Natural killer cell (primary cell): Measurements from ENCODE around the gene KLC3. TPM values are rescaled to one million over a fixed set of nuclear protein-coding genes. Genes with fewer than 3 reads are reported as not detected.

Source experiments
- ATAC-seq, 3 donors: fragments of 150-1000 bp in 2 of 3; fragments of 200-7000 bp in 1 of 3; cut with Tn5 transposase; 1 replicate in 1 of 3; 2 replicates in 2 of 3; pipeline ENCODE4 v1.10.0; 2021; ENCODE audit warnings: mild to moderate bottlenecking in 2 of 3, moderate library complexity in 2 of 3
- DNase-seq, 2 donors: peaks; one replicate each; pipeline versions ENCODE4 v3.0.0 to v3.0.0-alpha.2; 2013 to 2021; ENCODE audit warnings: mixed read lengths in 1 of 2
- H3K27ac ChIP-seq: one replicate; pipeline ENCODE4 v1.5.1; 2013; ENCODE audit warnings: mild to moderate bottlenecking, low read length
- H3K27me3 ChIP-seq: one replicate; pipeline ENCODE4 v1.6.1; 2013; ENCODE audit warnings: low read length; ENCODE audit not compliant: control insufficient read depth, insufficient read depth
- H3K36me3 ChIP-seq: one replicate; pipeline ENCODE4 v1.6.1; 2013; ENCODE audit warnings: low read length; ENCODE audit not compliant: control insufficient read depth, insufficient read depth
- H3K4me1 ChIP-seq: one replicate; pipeline ENCODE4 v1.6.1; 2013; ENCODE audit warnings: low read length; ENCODE audit not compliant: control insufficient read depth, insufficient read depth
- H3K4me3 ChIP-seq: one replicate; pipeline ENCODE4 v1.5.1; 2013; ENCODE audit warnings: low read length
- H3K9me3 ChIP-seq: one replicate; pipeline ENCODE4 v1.6.1; 2013; ENCODE audit warnings: low read length; ENCODE audit not compliant: control insufficient read depth, insufficient read depth
- H3K27ac Mint-ChIP-seq, 2 donors: one replicate each; pipeline ENCODE4 v1.8.0; 2022; ENCODE audit warnings: mild to moderate bottlenecking in 2 of 2, mixed read lengths in 2 of 2, moderate library complexity in 1 of 2
- H3K27me3 Mint-ChIP-seq, 2 donors: one replicate each; pipeline ENCODE4 v1.8.0; 2022; ENCODE audit warnings: low read depth in 2 of 2, mixed read lengths in 2 of 2
- H3K36me3 Mint-ChIP-seq: one replicate; pipeline ENCODE4 v1.8.0; 2022; ENCODE audit warnings: mixed read lengths
- H3K4me1 Mint-ChIP-seq, 2 donors: one replicate each; pipeline ENCODE4 v1.8.0; 2022; ENCODE audit warnings: mixed read lengths in 2 of 2
- H3K4me3 Mint-ChIP-seq: one replicate; pipeline ENCODE4 v1.8.0; 2022; ENCODE audit warnings: mild to moderate bottlenecking, moderate library complexity, mixed read lengths
- H3K9me3 Mint-ChIP-seq, 2 donors: one replicate each; pipeline ENCODE4 v1.8.0; 2022; ENCODE audit warnings: mixed read lengths in 2 of 2
- WGBS: methylation state at CpG from one replicate; pipeline ENCODE4 v1.1.7; 2013; ENCODE audit warnings: missing lambda C conversion rate; ENCODE audit not compliant: insufficient coverage; 5-methylcytosine and 5-hydroxymethylcytosine counted together
- intact Hi-C: fragments of 100-400 bp; cut with micrococcal nuclease; formaldehyde crosslinking; loops from one replicate; pipeline ENCODE4 v1.14.2; 2022
- total RNA-seq, 4 donors: library from RNA; stranded (reverse); fragments of 120-200 nt in 1 of 4; gene quantifications; one replicate each; pipeline versions ENCODE4 v1.2.3 to v1.2.4, GENCODE V29; 2013 to 2022
- TF ChIP-seq, protein P1 (sequence below): fragments of 200-600 bp; IDR thresholded peaks from one replicate; pipeline ENCODE4 v1.8.0; 2022; ENCODE audit warnings: antibody characterized with exemption

KLC3 gene
- total RNA-seq, 3 donors from 2014 or later (not counting 1 experiment from before 2014, with no cell fraction given), result not detected

DNA sequence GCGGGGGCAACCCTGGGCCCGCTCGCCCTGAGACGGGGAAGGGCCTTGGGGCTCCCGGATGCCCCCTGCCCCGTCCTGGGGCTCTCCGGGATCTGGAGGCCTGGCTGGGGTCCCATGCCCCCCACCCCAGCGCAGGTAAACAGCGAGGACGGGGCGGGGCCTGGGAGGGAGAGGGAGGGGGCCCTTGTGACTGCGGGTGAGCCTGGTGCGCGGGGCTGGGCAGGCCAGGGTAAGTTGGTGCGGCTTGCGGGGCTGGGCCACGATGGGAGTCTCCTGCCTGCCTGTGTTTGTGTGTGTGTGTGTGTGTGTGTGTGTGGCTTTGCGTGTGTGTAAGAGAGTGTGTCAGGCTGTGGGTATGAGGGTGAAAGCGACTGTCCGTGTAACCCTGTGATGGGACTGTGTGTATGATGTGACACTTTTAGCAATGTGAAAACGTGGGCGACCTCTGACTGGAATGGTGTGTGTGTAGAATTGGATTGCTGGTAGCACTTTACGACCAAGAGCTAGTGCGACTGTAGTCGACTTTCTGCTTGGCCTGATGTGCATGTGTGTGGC, 426 bp downstream of the KLC3 start:
- no peaks in the 10 kb centered on the region for H3K36me3 ChIP-seq
- 15% methylated on average over 25 of the region's 25 CpGs for WGBS
- Mint-ChIP-seq H3K36me3 (no peaks in the 10 kb centered on the region), H3K4me1 (peaks cover 10 to 12% of the 10 kb centered on the region in 2 donors), H3K27me3 (peaks cover 8 to 18% of the 10 kb centered on the region in 2 donors), H3K4me3 (no peak overlapping the region), H3K27ac (no peak overlapping the region), H3K9me3 (no peaks in the 10 kb centered on the region)
- no peak overlapping the region for H3K27ac ChIP-seq
- TF ChIP-seq, protein P1, sequence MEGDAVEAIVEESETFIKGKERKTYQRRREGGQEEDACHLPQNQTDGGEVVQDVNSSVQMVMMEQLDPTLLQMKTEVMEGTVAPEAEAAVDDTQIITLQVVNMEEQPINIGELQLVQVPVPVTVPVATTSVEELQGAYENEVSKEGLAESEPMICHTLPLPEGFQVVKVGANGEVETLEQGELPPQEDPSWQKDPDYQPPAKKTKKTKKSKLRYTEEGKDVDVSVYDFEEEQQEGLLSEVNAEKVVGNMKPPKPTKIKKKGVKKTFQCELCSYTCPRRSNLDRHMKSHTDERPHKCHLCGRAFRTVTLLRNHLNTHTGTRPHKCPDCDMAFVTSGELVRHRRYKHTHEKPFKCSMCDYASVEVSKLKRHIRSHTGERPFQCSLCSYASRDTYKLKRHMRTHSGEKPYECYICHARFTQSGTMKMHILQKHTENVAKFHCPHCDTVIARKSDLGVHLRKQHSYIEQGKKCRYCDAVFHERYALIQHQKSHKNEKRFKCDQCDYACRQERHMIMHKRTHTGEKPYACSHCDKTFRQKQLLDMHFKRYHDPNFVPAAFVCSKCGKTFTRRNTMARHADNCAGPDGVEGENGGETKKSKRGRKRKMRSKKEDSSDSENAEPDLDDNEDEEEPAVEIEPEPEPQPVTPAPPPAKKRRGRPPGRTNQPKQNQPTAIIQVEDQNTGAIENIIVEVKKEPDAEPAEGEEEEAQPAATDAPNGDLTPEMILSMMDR, result no peak
- DNase-seq (peak in 1 of 2 donors; percentile 19), ATAC-seq (peak in 2 of 3 donors; percentile 24 to 33)
- intact Hi-C loops, result no loop called here
- peaks cover 9% of the 10 kb centered on the region for H3K27me3 ChIP-seq
- no peaks in the 10 kb centered on the region for H3K9me3 ChIP-seq
- H3K4me3 ChIP-seq, result no peak overlapping the region
- peaks cover 10% of the 10 kb centered on the region for H3K4me1 ChIP-seq

DNA sequence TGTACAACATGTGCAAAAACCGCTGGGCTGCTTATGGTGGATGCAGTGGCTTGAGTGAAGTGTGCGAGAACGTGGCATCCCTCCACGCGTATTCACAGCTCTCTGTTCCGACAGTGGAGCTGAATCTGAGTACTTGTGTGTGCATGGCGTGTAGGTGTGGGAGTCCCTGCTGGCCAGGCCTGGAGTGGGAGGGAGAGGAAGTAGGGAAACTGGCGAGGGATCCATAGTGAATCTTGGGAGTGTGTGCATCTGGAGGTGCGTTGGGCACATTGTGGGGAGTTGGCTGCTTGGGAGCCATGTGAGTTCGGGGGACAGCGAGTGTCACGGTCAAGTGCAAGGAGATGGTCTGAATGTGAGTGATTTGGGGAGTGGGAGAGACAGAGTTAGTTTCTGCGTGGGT, 2.4 kb downstream of the KLC3 start:
- TF ChIP-seq, protein P1, result no peak

DNA sequence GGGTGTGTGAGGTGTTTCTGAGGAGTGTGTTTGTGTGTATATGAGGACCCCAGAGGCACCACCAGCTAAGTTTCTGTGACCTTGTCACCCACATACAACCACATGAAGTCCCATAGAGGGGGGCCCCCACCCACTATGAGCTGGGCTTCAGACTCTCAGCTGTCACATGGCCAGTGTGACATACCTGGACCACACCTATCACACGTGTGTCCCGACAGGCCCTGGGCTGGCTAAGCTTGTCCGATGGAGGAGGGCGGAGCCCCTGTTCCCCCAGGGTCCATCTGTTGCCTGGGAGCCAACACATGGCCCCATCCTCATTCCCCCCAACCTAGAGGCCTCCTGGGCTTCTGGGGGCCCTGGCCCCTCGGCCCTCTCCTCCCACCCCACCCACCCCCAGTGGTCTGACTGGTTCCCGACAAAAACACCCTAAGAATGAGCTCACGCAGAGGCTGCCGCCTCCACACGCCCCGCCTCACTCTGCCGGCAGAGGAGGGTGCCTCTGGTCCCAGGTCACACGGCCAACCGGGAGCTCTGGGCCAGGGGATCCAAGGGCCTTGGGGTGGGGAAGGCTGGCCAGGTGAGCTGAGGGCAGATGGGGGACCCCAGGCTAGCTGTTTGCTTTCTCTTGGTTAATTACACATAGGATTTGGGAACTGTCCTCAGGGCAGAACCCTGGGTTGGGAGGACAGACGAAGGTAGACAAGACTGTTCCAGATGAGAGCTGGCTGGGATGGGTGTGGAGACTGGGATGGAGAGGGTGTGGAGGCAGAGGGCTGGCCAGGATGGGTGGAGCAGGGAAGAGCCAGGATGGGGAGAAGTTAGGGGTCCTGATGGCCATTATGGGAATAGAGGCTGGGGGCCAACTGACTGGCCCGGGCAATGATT, 4.3 kb downstream of the KLC3 start:
- H3K4me3 ChIP-seq, result no peak overlapping the region
- H3K36me3 ChIP-seq, result no peaks in the 10 kb centered on the region
- peaks cover 7 to 10% of the 10 kb centered on the region in 2 donors for H3K27me3 Mint-ChIP-seq
- H3K4me3 Mint-ChIP-seq, result no peak overlapping the region
- peaks cover 12% of the 10 kb centered on the region for H3K27me3 ChIP-seq
- H3K9me3 ChIP-seq, result no peaks in the 10 kb centered on the region
- intact Hi-C loops, result no loop called here
- no peaks in the 10 kb centered on the region for H3K9me3 Mint-ChIP-seq
- WGBS, result 76% methylated on average over 15 of the region's 15 CpGs
- H3K4me1 Mint-ChIP-seq, result peaks cover 6% of the 10 kb centered on the region in 2 donors
- peaks cover 6% of the 10 kb centered on the region for H3K4me1 ChIP-seq
- DNase-seq (no peak), ATAC-seq (no peak)
- no peaks in the 10 kb centered on the region for H3K36me3 Mint-ChIP-seq
- TF ChIP-seq, protein P1, result no peak
- H3K27ac ChIP-seq, result no peak overlapping the region
- no peak overlapping the region for H3K27ac Mint-ChIP-seq

More for the DNA sequence above, 2.4 kb downstream of the KLC3 start:
- H3K4me3 Mint-ChIP-seq, result no peak overlapping the region
- no peak for ATAC-seq
- Histone ChIP-seq H3K4me1 (peaks cover 10% of the 10 kb centered on the region), H3K4me3 (no peak overlapping the region), H3K9me3 (no peaks in the 10 kb centered on the region), H3K36me3 (no peaks in the 10 kb centered on the region), H3K27ac (no peak overlapping the region), H3K27me3 (peaks cover 12% of the 10 kb centered on the region)
- no peak for DNase-seq
- H3K27me3 Mint-ChIP-seq, result peaks cover 8 to 18% of the 10 kb centered on the region in 2 donors
- 83% methylated on average over 12 of the region's 13 CpGs for WGBS
- intact Hi-C loops, result no loop called here
- H3K4me1 Mint-ChIP-seq, result peaks cover 10 to 12% of the 10 kb centered on the region in 2 donors
- no peaks in the 10 kb centered on the region for H3K9me3 Mint-ChIP-seq
- H3K27ac Mint-ChIP-seq, result no peak overlapping the region
- no peaks in the 10 kb centered on the region for H3K36me3 Mint-ChIP-seq
